ENCODE results near the gene YAE1. TPM values are rescaled to one million over a fixed set of nuclear protein-coding genes. Genes with fewer than 3 reads are reported as not detected.
"Not testable (repeated sequence)": the region's sequence is repeated elsewhere in the genome, so short reads cannot be mapped to it uniquely, and the experiment has no call there.

YAE1 gene
- total RNA-seq, 2 experiments from 2014 or later = 12.1 to 16.1 TPM

DNA sequence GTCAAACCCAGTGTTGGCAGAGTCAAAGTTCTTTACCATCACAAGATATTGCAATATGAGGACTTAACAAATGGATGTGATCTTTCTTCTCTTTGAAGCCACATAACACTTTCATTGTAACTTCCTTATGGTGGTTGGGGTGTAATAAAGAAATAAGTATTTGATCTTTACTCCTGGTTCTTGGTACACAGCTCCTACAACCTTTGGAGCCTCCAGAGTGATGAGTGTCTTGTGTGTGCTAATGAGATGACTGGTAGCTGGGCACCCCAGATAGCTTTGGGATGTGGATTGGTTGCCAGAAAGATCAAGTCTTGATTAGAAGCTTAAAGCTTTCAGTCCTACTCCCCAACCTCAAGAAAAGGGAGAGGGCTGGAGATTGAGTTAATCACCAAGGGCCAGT is 31.1 kb upstream of the YAE1 start:
- CTCF ChIA-PET = no interaction called here

DNA sequence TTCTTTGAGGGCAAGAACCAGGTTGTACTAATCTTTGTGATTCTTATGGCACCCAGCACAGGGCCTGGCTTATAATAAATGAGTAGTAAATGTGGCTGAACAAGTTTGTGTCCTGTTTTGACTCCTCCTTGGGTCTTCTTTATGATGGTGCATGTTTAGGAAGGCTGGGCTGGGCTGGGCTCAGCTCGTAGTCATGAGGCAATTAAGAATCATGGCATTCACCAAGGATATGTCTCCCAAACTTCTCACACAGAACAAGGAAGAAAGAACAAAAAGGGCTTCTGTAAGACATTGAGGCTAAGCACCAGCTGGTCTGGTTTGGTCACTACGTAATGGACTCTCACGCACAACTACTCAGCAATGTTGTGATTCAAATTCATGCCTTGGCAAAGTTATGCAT is 30.5 kb upstream of the YAE1 start:
- no peaks in the 10 kb centered on the region for H3K9me3 Mint-ChIP-seq
- ChIA-PET CTCF (no interaction called here), POLR2A (no interaction called here)
- no peaks in the 10 kb centered on the region for H3K36me3 Mint-ChIP-seq (ENCODE audit: low read depth)
- no peaks in the 10 kb centered on the region for H3K27me3 Mint-ChIP-seq
- no peak overlapping the region for H3K27ac Mint-ChIP-seq
- no peaks in the 10 kb centered on the region for H3K4me1 Mint-ChIP-seq
- DNase-seq = no peak
- H3K4me3 Mint-ChIP-seq = no peak overlapping the region

More for the DNA sequence above, 31.1 kb upstream of the YAE1 start:
- Mint-ChIP-seq H3K4me3 (no peak overlapping the region), H3K27ac (no peak overlapping the region), H3K9me3 (no peaks in the 10 kb centered on the region), H3K36me3 (ENCODE audit: low read depth) (no peaks in the 10 kb centered on the region), H3K27me3 (peaks cover 3% of the 10 kb centered on the region), H3K4me1 (no peaks in the 10 kb centered on the region)
- POLR2A ChIA-PET = no interaction called here
- DNase-seq = no peak

DNA sequence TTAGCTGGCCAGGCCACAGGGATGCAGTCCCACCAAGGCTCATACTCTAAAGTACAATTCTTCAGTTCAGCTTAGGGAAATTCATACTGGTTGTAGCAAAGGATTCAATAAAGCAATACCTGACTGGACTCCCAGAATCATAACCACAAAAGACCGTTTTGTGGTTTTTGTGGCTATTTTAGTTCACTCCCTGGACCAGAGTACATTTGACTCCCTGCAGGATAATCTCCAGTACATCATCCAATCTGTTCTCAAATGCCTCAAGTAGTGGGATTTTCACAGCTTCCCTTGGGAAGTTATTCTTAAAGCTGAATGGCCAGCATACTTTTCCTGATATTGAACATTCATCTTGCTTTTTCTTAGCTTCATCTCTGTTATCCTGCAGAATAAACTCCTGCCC is 29.3 kb upstream of the YAE1 start:
- DNase-seq = no peak
- POLR2A ChIA-PET = interaction anchor here (0.5 kb wide), 1 partner anchor 1309 kb away, joined by 3 read pairs; no protein-coding TSS in a partner anchor
- CTCF ChIA-PET = no interaction called here
- Mint-ChIP-seq H3K4me3 (no peak overlapping the region), H3K9me3 (no peaks in the 10 kb centered on the region), H3K4me1 (no peaks in the 10 kb centered on the region), H3K27ac (no peak overlapping the region), H3K36me3 (ENCODE audit: low read depth) (no peaks in the 10 kb centered on the region), H3K27me3 (peaks cover 2% of the 10 kb centered on the region)

DNA sequence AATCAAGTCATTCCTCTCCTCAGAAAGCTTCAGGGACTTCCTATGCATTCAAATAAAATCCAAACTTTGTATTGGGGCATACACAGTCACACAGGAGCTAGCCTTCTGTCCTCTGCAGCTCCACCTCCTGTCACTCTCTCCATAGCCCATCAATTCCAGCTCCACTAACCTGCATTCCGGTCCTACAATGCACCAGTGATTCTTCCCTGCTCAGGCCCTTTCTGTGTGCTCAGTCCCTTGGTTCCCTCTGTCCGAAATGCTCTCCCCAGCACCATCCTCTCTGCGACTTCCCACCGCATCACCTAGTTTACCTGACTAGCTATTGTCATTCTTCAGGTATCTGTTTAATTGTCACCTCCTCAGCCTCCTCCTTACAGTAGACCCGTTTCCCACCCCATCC is 26.4 kb upstream of the YAE1 start:
- H3K27me3 Mint-ChIP-seq = peaks cover 7% of the 10 kb centered on the region
- no peak overlapping the region for H3K4me3 Mint-ChIP-seq
- H3K36me3 Mint-ChIP-seq (ENCODE audit: low read depth) = no peaks in the 10 kb centered on the region
- no peak overlapping the region for H3K27ac Mint-ChIP-seq
- DNase-seq = no peak
- H3K4me1 Mint-ChIP-seq = no peaks in the 10 kb centered on the region
- CTCF ChIA-PET = interaction anchor here (1.2 kb wide), 1 partner anchor 19 kb away, joined by 3 read pairs; no protein-coding TSS in a partner anchor
- no peaks in the 10 kb centered on the region for H3K9me3 Mint-ChIP-seq
- POLR2A ChIA-PET = no interaction called here

DNA sequence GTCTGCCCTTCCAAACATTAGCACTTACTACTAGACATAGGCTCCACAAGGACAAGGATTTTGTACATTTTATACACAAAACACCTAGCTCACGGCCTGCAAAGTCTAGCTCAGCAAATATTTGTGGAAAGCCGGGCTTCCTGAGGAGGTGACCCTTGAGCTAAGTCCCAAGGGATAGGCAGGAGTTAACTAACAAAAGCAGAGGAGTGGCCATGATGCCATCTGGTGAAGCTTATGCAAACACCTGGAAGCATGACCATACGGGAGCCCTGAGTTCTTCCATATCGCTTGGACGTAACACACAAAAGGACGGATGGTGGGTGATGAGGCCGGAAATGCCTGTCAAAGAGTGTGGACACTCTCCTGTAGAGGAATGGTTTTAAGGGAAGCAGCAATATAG is 25.9 kb upstream of the YAE1 start:
- Mint-ChIP-seq H3K27ac (no peak overlapping the region), H3K27me3 (peaks cover 7% of the 10 kb centered on the region), H3K9me3 (no peaks in the 10 kb centered on the region), H3K4me1 (no peaks in the 10 kb centered on the region), H3K36me3 (ENCODE audit: low read depth) (no peaks in the 10 kb centered on the region), H3K4me3 (no peak overlapping the region)
- POLR2A ChIA-PET = no interaction called here
- DNase-seq = no peak
- CTCF ChIA-PET = interaction anchor here (1.2 kb wide), 1 partner anchor 20 kb away, joined by 3 read pairs; no protein-coding TSS in a partner anchor

DNA sequence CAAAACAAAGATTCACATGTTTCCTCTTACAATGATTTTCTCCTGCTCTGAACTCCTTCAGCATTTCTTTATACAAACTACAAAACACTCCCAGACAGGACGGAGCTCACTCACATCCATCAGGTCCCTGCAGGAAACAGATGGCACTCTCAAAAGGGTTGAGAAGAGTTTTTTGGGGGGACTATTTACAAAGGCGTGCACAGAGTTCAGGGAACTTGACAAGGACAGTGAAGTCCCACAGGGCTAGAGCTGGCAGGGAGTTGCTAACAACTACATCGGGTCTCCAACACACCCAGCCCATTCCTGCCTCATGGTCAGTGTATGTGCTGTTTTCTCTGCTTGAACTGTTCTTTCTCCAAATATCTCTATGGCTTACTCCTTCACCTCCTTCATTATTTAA is 24.7 kb upstream of the YAE1 start:
- Mint-ChIP-seq H3K36me3 (ENCODE audit: low read depth) (no peaks in the 10 kb centered on the region), H3K4me1 (no peaks in the 10 kb centered on the region), H3K27me3 (peaks cover 7% of the 10 kb centered on the region), H3K4me3 (no peak overlapping the region), H3K27ac (no peak overlapping the region), H3K9me3 (no peaks in the 10 kb centered on the region)
- no peak for DNase-seq
- ChIA-PET POLR2A (no interaction called here), CTCF (interaction anchor here (0.6 kb wide), 1 partner anchor 23 kb away, joined by 4 read pairs; no protein-coding TSS in a partner anchor)

DNA sequence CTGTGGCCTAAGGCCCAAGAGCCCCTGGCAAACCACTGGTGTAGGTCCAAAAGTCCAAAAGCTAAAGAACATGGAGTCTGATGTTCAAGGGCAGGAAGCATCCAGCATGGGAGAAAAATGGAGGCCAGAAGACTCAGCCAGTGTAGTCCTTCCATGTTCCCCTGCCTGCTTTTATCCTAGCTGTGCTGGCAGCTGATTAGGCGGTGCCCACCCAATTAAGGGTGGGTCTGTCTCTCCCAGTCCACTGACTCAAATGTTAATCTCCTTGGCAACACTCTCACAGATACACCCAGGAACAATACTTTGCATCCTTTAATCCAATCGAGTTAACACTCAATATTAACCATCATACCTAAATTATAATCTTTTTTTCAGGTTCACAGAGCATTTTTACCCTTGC is 21.4 kb upstream of the YAE1 start:
- H3K27me3 Mint-ChIP-seq; CTCF ChIA-PET; H3K4me3 Mint-ChIP-seq; DNase-seq; POLR2A ChIA-PET; H3K27ac Mint-ChIP-seq; H3K4me1 Mint-ChIP-seq; H3K36me3 Mint-ChIP-seq (ENCODE audit: low read depth): not testable (repeated sequence)
- H3K9me3 Mint-ChIP-seq = peaks cover 16% of the 10 kb centered on the region

DNA sequence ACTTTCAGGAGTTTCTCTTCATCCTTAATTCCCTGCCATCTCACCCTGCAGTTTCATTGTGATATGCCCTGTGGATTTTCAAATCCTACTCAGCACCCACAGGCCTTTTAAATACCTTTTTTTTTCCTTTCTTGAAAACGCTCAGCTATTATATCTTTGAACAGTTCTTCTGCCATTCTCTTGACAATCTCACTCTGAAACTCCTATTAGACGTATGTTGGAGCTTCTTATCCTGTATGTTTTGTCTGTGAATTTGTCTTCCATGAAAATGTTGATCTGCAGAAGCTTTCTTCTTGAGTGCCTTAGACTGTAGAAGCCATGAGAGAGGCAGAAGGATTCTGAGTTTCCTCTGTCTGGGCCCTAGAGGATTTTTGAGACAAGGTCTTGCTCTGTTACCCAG is 18.9 kb upstream of the YAE1 start:
- Mint-ChIP-seq H3K36me3 (ENCODE audit: low read depth) (peaks cover 3% of the 10 kb centered on the region), H3K9me3 (peaks cover 16% of the 10 kb centered on the region), H3K4me1 (no peaks in the 10 kb centered on the region), H3K27me3 (peaks cover 4% of the 10 kb centered on the region), H3K27ac (no peak overlapping the region), H3K4me3 (no peak overlapping the region)
- ChIA-PET CTCF (no interaction called here), POLR2A (no interaction called here)
- DNase-seq = no peak

DNA sequence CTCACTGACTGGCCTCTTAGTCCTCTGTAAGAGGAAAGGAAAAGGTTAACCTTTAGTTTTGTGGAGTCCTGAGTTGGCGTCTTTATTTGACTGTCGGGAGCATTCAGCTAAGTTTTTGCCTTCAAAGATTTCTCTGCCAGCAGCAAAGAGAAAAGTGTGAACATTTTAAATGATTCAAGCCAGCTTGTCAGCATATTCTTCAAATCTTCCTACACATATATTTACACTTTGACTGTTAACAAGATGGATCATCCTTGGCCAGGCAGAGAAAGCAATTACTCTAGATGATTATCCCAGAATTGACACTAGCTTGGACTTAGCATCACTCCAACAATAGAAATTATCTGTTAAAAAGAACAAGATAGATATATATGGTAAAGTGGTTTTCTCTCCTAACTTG is 15.8 kb upstream of the YAE1 start:
- peaks cover 3% of the 10 kb centered on the region for H3K36me3 Mint-ChIP-seq (ENCODE audit: low read depth)
- peaks cover 16% of the 10 kb centered on the region for H3K9me3 Mint-ChIP-seq
- ChIA-PET POLR2A (no interaction called here), CTCF (interaction anchor here (0.6 kb wide), 1 partner anchor 587 kb away, joined by 4 read pairs; no protein-coding TSS in a partner anchor)
- H3K4me1 Mint-ChIP-seq = no peaks in the 10 kb centered on the region
- peaks cover 5% of the 10 kb centered on the region for H3K27me3 Mint-ChIP-seq
- H3K27ac Mint-ChIP-seq = no peak overlapping the region
- DNase-seq = no peak
- no peak overlapping the region for H3K4me3 Mint-ChIP-seq

DNA sequence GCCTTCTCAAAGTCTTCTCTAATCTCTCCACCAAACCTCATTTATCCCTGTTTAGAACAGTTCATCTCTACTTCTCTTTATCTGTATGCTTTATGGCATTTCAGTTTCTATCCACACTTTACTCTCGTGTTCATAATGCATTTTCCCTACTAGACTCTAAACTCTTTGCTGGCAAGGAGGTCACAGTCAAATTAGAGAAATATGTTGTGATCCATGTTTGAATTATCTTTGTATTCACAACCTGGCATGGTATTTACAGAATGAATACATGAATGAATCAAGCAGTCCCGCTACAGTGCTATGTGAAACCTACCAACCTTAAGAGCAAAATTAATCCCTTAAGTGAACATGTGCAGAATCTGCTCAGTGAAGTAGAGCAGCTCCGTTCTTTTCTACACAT is 12.8 kb upstream of the YAE1 start:
- H3K4me3 Mint-ChIP-seq = no peak overlapping the region
- H3K36me3 Mint-ChIP-seq (ENCODE audit: low read depth) = no peaks in the 10 kb centered on the region
- H3K9me3 Mint-ChIP-seq = peaks cover 3% of the 10 kb centered on the region
- H3K27ac Mint-ChIP-seq = no peak overlapping the region
- peaks cover 18% of the 10 kb centered on the region for H3K27me3 Mint-ChIP-seq
- CTCF ChIA-PET = no interaction called here
- no peak for DNase-seq
- POLR2A ChIA-PET = no interaction called here
- H3K4me1 Mint-ChIP-seq = no peaks in the 10 kb centered on the region

DNA sequence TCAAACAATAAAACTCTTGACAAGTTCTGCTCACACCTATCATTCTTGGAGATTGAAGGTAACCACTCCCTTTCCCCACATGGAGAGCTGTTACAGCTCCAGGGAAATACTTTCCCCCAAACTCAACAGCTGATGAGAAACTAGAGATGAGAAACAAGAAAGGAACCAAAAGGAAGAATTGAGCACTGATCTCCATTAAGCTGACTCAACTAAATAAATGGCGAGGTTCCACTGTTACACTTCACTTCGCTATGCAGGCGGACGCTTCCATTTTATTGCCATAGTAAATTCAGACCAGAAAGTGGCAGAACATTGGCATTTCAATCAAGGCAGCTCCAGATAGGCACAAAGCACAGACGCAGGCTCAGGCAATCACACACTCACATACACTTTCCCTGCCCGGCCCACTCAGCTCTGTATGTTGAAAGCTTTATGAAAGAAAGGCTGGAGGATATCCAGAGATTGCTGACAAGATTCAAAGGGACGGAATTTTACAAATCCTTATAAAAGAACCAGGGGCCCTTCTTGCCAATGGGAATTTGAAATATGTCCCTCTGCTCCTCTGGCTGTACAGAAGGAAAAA is 11.5 kb upstream of the YAE1 start:
- no peak overlapping the region for H3K27ac Mint-ChIP-seq
- no peaks in the 10 kb centered on the region for H3K9me3 Mint-ChIP-seq
- H3K36me3 Mint-ChIP-seq (ENCODE audit: low read depth) = no peaks in the 10 kb centered on the region
- H3K4me3 Mint-ChIP-seq = no peak overlapping the region
- no peaks in the 10 kb centered on the region for H3K4me1 Mint-ChIP-seq
- CTCF ChIA-PET = interaction anchor here (0.8 to 1.9 kb wide), 3 partner anchors 9 to 191 kb away, joined by 3 to 4 read pairs (median 3); no protein-coding TSS in a partner anchor
- POLR2A ChIA-PET = no interaction called here
- DNase-seq = no peak
- peaks cover 18% of the 10 kb centered on the region for H3K27me3 Mint-ChIP-seq

DNA sequence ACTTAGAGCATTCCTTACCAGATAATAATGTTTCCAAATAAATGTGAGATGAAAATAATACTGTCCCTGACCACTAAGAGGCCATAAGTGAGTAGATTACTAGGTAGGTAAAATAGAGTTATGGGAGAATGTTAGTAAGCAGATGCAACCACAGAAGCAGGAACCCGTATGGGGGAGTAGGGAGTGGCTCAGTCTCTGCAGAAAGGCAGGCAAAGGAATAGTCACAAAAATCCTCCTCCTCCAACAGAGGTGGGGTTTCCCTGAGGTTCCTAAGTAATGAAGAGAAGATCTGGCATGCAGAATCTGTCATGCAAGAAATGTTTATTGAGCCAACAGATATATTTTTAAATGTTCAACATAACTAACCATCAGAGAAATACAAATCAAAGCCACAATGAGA is 9.0 kb upstream of the YAE1 start:
- H3K27me3 Mint-ChIP-seq = peaks cover 24% of the 10 kb centered on the region
- no peaks in the 10 kb centered on the region for H3K4me1 Mint-ChIP-seq
- no peaks in the 10 kb centered on the region for H3K9me3 Mint-ChIP-seq
- H3K4me3 Mint-ChIP-seq = no peak overlapping the region
- POLR2A ChIA-PET = no interaction called here
- DNase-seq = no peak
- H3K36me3 Mint-ChIP-seq (ENCODE audit: low read depth) = no peaks in the 10 kb centered on the region
- CTCF ChIA-PET = no interaction called here
- no peak overlapping the region for H3K27ac Mint-ChIP-seq

DNA sequence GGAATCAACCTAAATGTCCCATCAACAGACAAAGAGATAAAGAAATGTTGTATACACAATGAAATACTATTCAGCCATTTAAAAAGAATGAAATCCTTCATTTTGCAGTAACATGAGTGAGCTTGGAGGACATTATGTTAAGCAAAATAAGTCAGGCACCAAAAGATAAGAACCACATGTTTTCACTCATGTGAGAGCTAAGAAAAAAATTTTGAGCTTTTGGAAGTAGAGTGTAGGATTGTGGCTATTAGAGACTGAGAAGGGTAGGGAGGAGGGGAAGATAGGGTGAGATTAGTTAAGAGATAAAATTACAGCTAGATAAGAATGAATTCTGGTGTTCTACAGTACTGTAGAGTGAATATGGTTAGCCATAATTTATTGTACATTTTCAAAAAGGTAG is 8.3 kb upstream of the YAE1 start:
- H3K4me3 Mint-ChIP-seq = no peak overlapping the region
- ChIA-PET CTCF (no interaction called here), POLR2A (no interaction called here)
- DNase-seq = no peak
- peaks cover 24% of the 10 kb centered on the region for H3K27me3 Mint-ChIP-seq
- no peaks in the 10 kb centered on the region for H3K4me1 Mint-ChIP-seq
- H3K36me3 Mint-ChIP-seq (ENCODE audit: low read depth) = no peaks in the 10 kb centered on the region
- no peaks in the 10 kb centered on the region for H3K9me3 Mint-ChIP-seq
- H3K27ac Mint-ChIP-seq = no peak overlapping the region

DNA sequence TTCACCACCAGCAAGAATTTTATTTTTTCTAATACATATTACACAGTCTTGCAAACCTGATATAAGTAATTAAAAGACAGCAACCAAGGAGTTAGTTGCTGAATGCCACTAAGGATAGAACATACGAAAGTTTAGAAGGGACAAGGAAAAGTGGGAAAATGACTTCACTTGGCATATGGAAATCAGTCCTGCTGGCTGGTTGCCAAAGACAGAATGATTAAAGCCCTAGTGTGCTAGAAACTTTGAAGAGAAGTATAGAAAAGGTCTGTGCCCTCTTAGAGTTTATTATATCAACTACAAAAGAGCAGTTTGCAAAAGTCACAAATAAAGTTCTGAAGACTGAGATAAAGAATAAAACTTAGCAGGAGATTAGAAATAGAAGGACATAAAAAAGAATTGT is 5.8 kb upstream of the YAE1 start:
- no peak for DNase-seq
- H3K4me1 Mint-ChIP-seq = peaks cover under 1% of the 10 kb centered on the region
- CTCF ChIA-PET = interaction anchor here (1.3 kb wide), 1 partner anchor 20 kb away, joined by 3 read pairs; no protein-coding TSS in a partner anchor
- H3K36me3 Mint-ChIP-seq (ENCODE audit: low read depth) = no peaks in the 10 kb centered on the region
- H3K27ac Mint-ChIP-seq = no peak overlapping the region
- POLR2A ChIA-PET = no interaction called here
- no peak overlapping the region for H3K4me3 Mint-ChIP-seq
- peaks cover 19% of the 10 kb centered on the region for H3K27me3 Mint-ChIP-seq
- H3K9me3 Mint-ChIP-seq = no peaks in the 10 kb centered on the region
